Smooth muscle cell (in vitro differentiated cells): ENCODE results near the gene MED13L. TPM values are rescaled to one million over a fixed set of nuclear protein-coding genes. Genes with fewer than 3 reads are reported as not detected.

Source experiments
- DNase-seq: peaks from one replicate; lab custom pipeline; 2025; ENCODE audit not compliant: unreplicated experiment; lab: John Stamatoyannopoulos, UW
- H2AFZ ChIP-seq: fragments of 200-600 bp; sonication (generic); 2 replicates; pipeline ENCODE4 v1.6.0; 2016; ENCODE audit warnings: antibody characterized with exemption, low read depth, mild to moderate bottlenecking
- H3F3A ChIP-seq: fragments of 200-600 bp; sonication (generic); 2 replicates; pipeline ENCODE4 v1.6.0; 2017; ENCODE audit warnings: antibody characterized with exemption, low read depth
- H3K27ac ChIP-seq: fragments of 200-600 bp; sonication (generic); 2 replicates; pipeline ENCODE4 v1.5.1; 2016; ENCODE audit warnings: low read depth, mild to moderate bottlenecking
- H3K27me3 ChIP-seq: fragments of 200-600 bp; sonication (generic); 2 replicates; pipeline ENCODE4 v1.6.1; 2016; ENCODE audit warnings: low read depth, mild to moderate bottlenecking
- H3K36me3 ChIP-seq: fragments of 200-600 bp; sonication (generic); 2 replicates; pipeline ENCODE4 v1.5.1; 2016; ENCODE audit warnings: low read depth
- H3K4me1 ChIP-seq: fragments of 200-600 bp; sonication (generic); 2 replicates; pipeline ENCODE4 v1.5.1; 2016; ENCODE audit warnings: low read depth
- H3K4me2 ChIP-seq: fragments of 200-600 bp; sonication (generic); 2 replicates; pipeline ENCODE4 v1.6.0; 2016; ENCODE audit warnings: mild to moderate bottlenecking
- H3K4me3 ChIP-seq: fragments of 200-600 bp; sonication (generic); 2 replicates; pipeline ENCODE4 v1.5.1; 2016; ENCODE audit warnings: mild to moderate bottlenecking
- H3K79me2 ChIP-seq: fragments of 200-600 bp; sonication (generic); 2 replicates; pipeline ENCODE4 v1.6.0; 2016; ENCODE audit warnings: low read depth, mild to moderate bottlenecking
- H3K9ac ChIP-seq: fragments of 200-600 bp; sonication (generic); 2 replicates; pipeline ENCODE4 v1.6.0; 2016; ENCODE audit warnings: low read depth
- H3K9me3 ChIP-seq: fragments of 200-600 bp; sonication (generic); replicated peaks from 2 replicates; pipeline ENCODE4 v1.5.1; 2016; ENCODE audit warnings: low read depth
- H4K20me1 ChIP-seq: fragments of 200-600 bp; sonication (generic); 2 replicates; pipeline ENCODE4 v1.6.0; 2016; ENCODE audit warnings: low read depth
- CTCF ChIP-seq: fragments of 200-600 bp; sonication (generic); IDR thresholded peaks from 2 replicates; pipeline ENCODE4 v1.5.1; 2017; ENCODE audit warnings: borderline replicate concordance, mild to moderate bottlenecking, antibody characterized with exemption; ENCODE audit not compliant: insufficient read depth, poor library complexity, severe bottlenecking
- WGBS: methylation state at CpG from one replicate; pipeline ENCODE4 v1.1.7; 2016; ENCODE audit warnings: low lambda C conversion rate; 5-methylcytosine and 5-hydroxymethylcytosine counted together
- polyA plus RNA-seq: library from polyadenylated mRNA; unstranded; fragments of >200 nt; fragmentation: Nextera tagmentation; extraction: Ambion mirVana; gene quantifications from 2 replicates; pipeline ENCODE4 v1.2.1, GENCODE V29; 2016
- total RNA-seq: library from RNA; depleted of rRNA; stranded (reverse); fragments of >200 nt; gene quantifications from 2 replicates; pipeline ENCODE4 v1.2.3, GENCODE V29; 2014

The MED13L gene
- total and polyA plus RNA-seq, 2 experiments from 2014 or later: 13.2 to 74.3 TPM

- DNase-seq: no peak
- peaks cover 28% of the 10 kb centered on the region for H3K36me3 ChIP-seq
- no peaks in the 10 kb centered on the region for H3K9me3 ChIP-seq
- H3K27me3 ChIP-seq: no peaks in the 10 kb centered on the region
- no peak overlapping the region for H3K4me3 ChIP-seq
- H3K4me2 ChIP-seq: no peak overlapping the region
- H3K79me2 ChIP-seq: peaks cover 16% of the 10 kb centered on the region
- H4K20me1 ChIP-seq: peaks cover 43% of the 10 kb centered on the region
- 85% methylated on average over 5 of the region's 5 CpGs for WGBS
- no peak for TF ChIP-seq CTCF
- no peaks in the 10 kb centered on the region for H3K4me1 ChIP-seq
- H2AFZ ChIP-seq: no peak overlapping the region
- no peak overlapping the region for H3K9ac ChIP-seq
- H3F3A ChIP-seq: no peaks in the 10 kb centered on the region
- no peak overlapping the region for H3K27ac ChIP-seq
Observed at GRCh38 chr12:115983226-115983798, 294.2 kb downstream of the MED13L start.

GRCh38 chr12:115980339-115980738, 297.2 kb downstream of the MED13L start:
- H3K4me2 ChIP-seq: no peak overlapping the region
- H3K4me3 ChIP-seq: no peak overlapping the region
- no peaks in the 10 kb centered on the region for H3K27me3 ChIP-seq
- no peak overlapping the region for H3K9ac ChIP-seq
- DNase-seq: no peak
- H3F3A ChIP-seq: peaks cover 4% of the 10 kb centered on the region
- no peak overlapping the region for H2AFZ ChIP-seq
- H3K27ac ChIP-seq: no peak overlapping the region
- TF ChIP-seq CTCF: no peak
- no peaks in the 10 kb centered on the region for H3K9me3 ChIP-seq
- peaks cover 7% of the 10 kb centered on the region for H3K79me2 ChIP-seq
- 99% methylated on average over 3 of the region's 3 CpGs for WGBS
- peaks cover 14% of the 10 kb centered on the region for H4K20me1 ChIP-seq
- H3K4me1 ChIP-seq: no peaks in the 10 kb centered on the region
- peaks cover 21% of the 10 kb centered on the region for H3K36me3 ChIP-seq

GRCh38 chr12:115979851-115980250, 297.6 kb downstream of the MED13L start:
- 85% methylated on average over 3 of the region's 3 CpGs for WGBS
- peaks cover 21% of the 10 kb centered on the region for H3K36me3 ChIP-seq

More at GRCh38 chr12:115979851-115980250, 297.6 kb downstream of the MED13L start:
- Histone ChIP-seq H3K4me1 (no peaks in the 10 kb centered on the region), H4K20me1 (peaks cover 12% of the 10 kb centered on the region), H3K9ac (no peak overlapping the region), H3K79me2 (peaks cover 7% of the 10 kb centered on the region), H3F3A (peaks cover 4% of the 10 kb centered on the region), H2AFZ (no peak overlapping the region), H3K4me3 (no peak overlapping the region), H3K4me2 (no peak overlapping the region), H3K9me3 (no peaks in the 10 kb centered on the region), H3K27me3 (no peaks in the 10 kb centered on the region), H3K27ac (no peak overlapping the region)
- DNase-seq: no peak
- TF ChIP-seq CTCF: no peak
